ENCODE data around the gene AURKB.

DNA sequence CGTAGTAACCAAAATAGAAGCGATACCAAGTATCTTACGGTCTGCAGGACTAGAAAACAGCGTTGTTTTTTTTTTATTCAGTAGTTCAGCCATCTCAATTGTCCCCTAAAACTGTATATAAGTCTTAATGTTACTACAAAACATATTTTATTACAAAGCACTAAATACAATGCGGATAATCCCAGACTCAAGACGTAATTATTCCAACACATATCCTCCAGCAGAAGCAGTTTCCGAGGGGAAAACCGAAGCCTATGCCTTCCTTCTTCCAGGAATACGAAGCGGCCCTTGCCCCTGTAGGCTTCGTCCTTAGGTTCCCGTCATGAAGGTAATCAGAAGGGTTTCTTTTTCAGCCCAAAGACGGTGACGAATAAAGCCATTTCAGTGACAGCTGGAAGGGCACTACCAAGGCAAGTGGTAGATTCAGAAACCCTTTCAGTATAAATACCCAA is 36.5 kb downstream of the AURKB start:
- TF ChIP-seq TAF1 (IDR thresholded peaks at IDR 0.05; ENCODE audit: borderline replicate concordance, insufficient read depth, low read length) = no peak
- TF ChIP-seq, protein P1, sequence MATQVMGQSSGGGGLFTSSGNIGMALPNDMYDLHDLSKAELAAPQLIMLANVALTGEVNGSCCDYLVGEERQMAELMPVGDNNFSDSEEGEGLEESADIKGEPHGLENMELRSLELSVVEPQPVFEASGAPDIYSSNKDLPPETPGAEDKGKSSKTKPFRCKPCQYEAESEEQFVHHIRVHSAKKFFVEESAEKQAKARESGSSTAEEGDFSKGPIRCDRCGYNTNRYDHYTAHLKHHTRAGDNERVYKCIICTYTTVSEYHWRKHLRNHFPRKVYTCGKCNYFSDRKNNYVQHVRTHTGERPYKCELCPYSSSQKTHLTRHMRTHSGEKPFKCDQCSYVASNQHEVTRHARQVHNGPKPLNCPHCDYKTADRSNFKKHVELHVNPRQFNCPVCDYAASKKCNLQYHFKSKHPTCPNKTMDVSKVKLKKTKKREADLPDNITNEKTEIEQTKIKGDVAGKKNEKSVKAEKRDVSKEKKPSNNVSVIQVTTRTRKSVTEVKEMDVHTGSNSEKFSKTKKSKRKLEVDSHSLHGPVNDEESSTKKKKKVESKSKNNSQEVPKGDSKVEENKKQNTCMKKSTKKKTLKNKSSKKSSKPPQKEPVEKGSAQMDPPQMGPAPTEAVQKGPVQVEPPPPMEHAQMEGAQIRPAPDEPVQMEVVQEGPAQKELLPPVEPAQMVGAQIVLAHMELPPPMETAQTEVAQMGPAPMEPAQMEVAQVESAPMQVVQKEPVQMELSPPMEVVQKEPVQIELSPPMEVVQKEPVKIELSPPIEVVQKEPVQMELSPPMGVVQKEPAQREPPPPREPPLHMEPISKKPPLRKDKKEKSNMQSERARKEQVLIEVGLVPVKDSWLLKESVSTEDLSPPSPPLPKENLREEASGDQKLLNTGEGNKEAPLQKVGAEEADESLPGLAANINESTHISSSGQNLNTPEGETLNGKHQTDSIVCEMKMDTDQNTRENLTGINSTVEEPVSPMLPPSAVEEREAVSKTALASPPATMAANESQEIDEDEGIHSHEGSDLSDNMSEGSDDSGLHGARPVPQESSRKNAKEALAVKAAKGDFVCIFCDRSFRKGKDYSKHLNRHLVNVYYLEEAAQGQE (IDR thresholded peaks at IDR 0.05; ENCODE audit: insufficient read depth in 1 of 2, low read depth in 2 of 2, low read length in 2 of 2) = no peak
- no peak for TF ChIP-seq SIN3A (IDR thresholded peaks at IDR 0.05; ENCODE audit: borderline replicate concordance, insufficient read depth, low read length)
- TF ChIP-seq POLR2AphosphoS5 (IDR thresholded peaks at IDR 0.05; ENCODE audit: low read depth, low read length) = no peak
